Measurements from ENCODE around the gene DOCK9.

The DOCK9 gene

GRCh38 chr13:98847780-98848179, 130.1 kb downstream of the DOCK9 start:
- in situ Hi-C loops (cut with HindIII; ENCODE audit: low sequenced_read_pairs) = no loop called here
- TF ChIP-seq CTCF (IDR thresholded peaks at IDR 0.05; ENCODE audit: low read depth, low read length, missing control alignments) = no peak

DNA sequence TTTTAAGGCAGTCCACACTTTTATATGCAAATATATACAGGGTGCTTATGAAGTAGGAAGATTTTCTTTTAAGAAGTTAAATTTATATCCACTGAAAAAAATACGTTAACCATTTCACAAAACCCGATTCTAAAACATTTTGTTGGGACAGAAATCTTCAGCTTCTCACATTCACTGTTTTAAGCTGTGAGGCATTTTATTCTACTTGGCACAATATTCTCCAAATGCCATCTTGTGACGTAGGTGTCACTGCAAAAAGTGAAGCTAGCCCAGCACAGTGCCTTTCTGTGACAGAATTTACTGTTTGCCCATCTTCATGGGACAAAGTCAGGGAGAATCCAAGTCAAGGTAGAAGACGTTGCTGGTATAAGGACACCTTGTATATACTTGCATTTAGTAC, 130.9 kb downstream of the DOCK9 start:
- no peak for TF ChIP-seq CTCF (IDR thresholded peaks at IDR 0.05; ENCODE audit: low read depth, low read length, missing control alignments)
- in situ Hi-C loops (cut with HindIII; ENCODE audit: low sequenced_read_pairs) = no loop called here
- H3K4me3 ChIP-seq (ENCODE audit: low read depth, low read length) = no peak overlapping the region
- no peak for DNase-seq (ENCODE audit: low read depth)

More at GRCh38 chr13:98847780-98848179, 130.1 kb downstream of the DOCK9 start:
- no peak overlapping the region for H3K4me3 ChIP-seq (ENCODE audit: low read depth, low read length)
- no peak for DNase-seq (ENCODE audit: low read depth)

DNA sequence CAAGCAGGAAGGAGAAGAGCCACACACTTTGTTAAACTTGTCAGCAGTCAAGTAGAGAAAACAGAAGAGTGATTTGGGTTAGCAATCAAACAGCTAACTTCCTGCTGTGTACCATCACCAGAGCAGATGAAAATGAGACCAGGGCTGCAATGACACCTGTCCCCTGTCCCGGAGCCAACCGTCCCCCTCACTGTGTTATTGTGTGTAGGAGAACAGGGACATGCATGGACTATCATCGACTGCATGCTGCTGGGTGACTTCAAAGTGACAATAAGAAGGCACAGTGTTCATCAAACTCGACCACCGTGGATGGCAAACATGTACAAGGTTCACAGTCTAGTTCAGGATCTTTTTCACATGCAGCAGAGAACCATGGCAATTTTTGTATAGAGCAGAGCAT, 131.3 kb downstream of the DOCK9 start:
- H3K4me3 ChIP-seq (ENCODE audit: low read depth, low read length) = no peak overlapping the region
- no peak for DNase-seq (ENCODE audit: low read depth)
- in situ Hi-C loops (cut with HindIII; ENCODE audit: low sequenced_read_pairs) = no loop called here
- TF ChIP-seq CTCF (IDR thresholded peaks at IDR 0.05; ENCODE audit: low read depth, low read length, missing control alignments) = no peak

GRCh38 chr13:98845742-98846141, 132.1 kb downstream of the DOCK9 start:
- in situ Hi-C loops (cut with HindIII; ENCODE audit: low sequenced_read_pairs) = no loop called here

DNA sequence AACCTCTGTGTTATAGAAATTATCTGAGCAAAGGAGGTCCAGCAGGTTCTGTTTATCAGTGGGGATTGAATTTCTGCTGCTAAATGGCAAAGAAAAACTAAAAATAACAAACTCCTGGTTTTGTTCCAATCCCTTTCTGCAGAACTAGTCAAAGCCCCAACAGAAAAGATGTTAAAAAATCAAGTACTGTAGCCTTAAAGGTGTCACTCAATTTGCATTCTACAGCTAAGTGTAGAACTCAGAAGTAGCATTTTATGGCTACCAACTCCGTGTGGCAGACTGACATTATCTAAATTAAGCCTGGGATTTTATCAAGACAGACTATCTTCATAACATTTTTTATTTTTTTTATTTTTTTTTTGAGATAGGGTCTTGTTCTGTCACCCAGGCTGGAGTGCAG, 133.8 kb downstream of the DOCK9 start:
- TF ChIP-seq CTCF (IDR thresholded peaks at IDR 0.05; ENCODE audit: low read depth, low read length, missing control alignments) = no peak
- H3K4me3 ChIP-seq (ENCODE audit: low read depth, low read length) = no peak overlapping the region
- in situ Hi-C loops (cut with HindIII; ENCODE audit: low sequenced_read_pairs) = no loop called here
- no peak for DNase-seq (ENCODE audit: low read depth)

More at GRCh38 chr13:98845742-98846141, 132.1 kb downstream of the DOCK9 start:
- no peak for DNase-seq (ENCODE audit: low read depth)
- no peak overlapping the region for H3K4me3 ChIP-seq (ENCODE audit: low read depth, low read length)
- TF ChIP-seq CTCF (IDR thresholded peaks at IDR 0.05; ENCODE audit: low read depth, low read length, missing control alignments) = no peak

- DNase-seq (ENCODE audit: low read depth) = no peak
- no peak for TF ChIP-seq CTCF (IDR thresholded peaks at IDR 0.05; ENCODE audit: low read depth, low read length, missing control alignments)
- in situ Hi-C loops (cut with HindIII; ENCODE audit: low sequenced_read_pairs) = no loop called here
- H3K4me3 ChIP-seq (ENCODE audit: low read depth, low read length) = no peak overlapping the region
These were observed 134.4 kb downstream of the DOCK9 start for GRCh38 chr13:98843482-98843877.

Data from astrocyte of the cerebellum (primary cell).